HCT116 (cell line): ENCODE measurements around the gene LPCAT2. TPM values are rescaled to one million over a fixed set of nuclear protein-coding genes. Genes with fewer than 3 reads are reported as not detected.

Experiments
- ATAC-seq: fragments of 200-7000 bp; cut with Tn5 transposase; 2 replicates; pipeline ENCODE4 v1.9.1; 2020; ENCODE audit warnings: mild to moderate bottlenecking, moderate library complexity
- BruUV-seq: library from RNA; stranded (reverse); fragments of 400-500 nt; replicated peaks from 2 replicates; lab custom pipeline; 2021; lab: Mats Ljungman, UMichigan
- CTCF ChIA-PET: fragments of 300-600 bp; sonication (Branson Sonifier 250); formaldehyde crosslinking; loops from one replicate; lab custom pipeline; 2021; ENCODE audit warnings: antibody characterized with exemption; lab: Charles Lee
- POLR2A ChIA-PET: fragments of 300-600, 350-600 bp; sonication (Branson Sonifier 250); formaldehyde crosslinking; loops from one replicate; lab custom pipeline; 2021; ENCODE audit warnings: antibody characterized with exemption; lab: Charles Lee
- RAD21 ChIA-PET, 2 experiments: fragments of 300-600 bp; sonication (Branson Sonifier 250); formaldehyde crosslinking; loops; one replicate each; lab custom pipeline; 2023; ENCODE audit warnings: low total read pairs in 2 of 2; ENCODE audit not compliant: uncharacterized antibody in 2 of 2, unreplicated experiment in 2 of 2, low non-redundant PET in 1 of 2; lab: Charles Lee
- DNase-seq: peaks from one replicate; pipeline ENCODE4 v3.0.0-alpha.2; 2010; ENCODE audit warnings: low read depth, low spot score
- H2AFZ ChIP-seq: fragments of 200-600 bp; shearing (Covaris generic), sonication (generic); 2 replicates; pipeline ENCODE4 v1.6.1; 2017; ENCODE audit warnings: low read depth, mixed run types, mixed read lengths, antibody characterized with exemption, low read length; ENCODE audit not compliant: poor library complexity, severe bottlenecking
- H3K27ac ChIP-seq: 2 replicates; pipeline ENCODE4 v1.5.1; 2012; ENCODE audit warnings: low read depth, low read length
- H3K27me3 ChIP-seq: fragments of 200-600 bp; sonication (generic); 2 replicates; pipeline ENCODE4 v1.6.1; 2016; ENCODE audit warnings: mixed run types, low read length, mixed read lengths; ENCODE audit not compliant: insufficient read depth
- H3K36me3 ChIP-seq, 2 experiments: fragments of 200-500 bp in 1 of 2; fragments of 200-600 bp in 1 of 2; sonication (Bioruptor generic) in 1 of 2; sonication (generic) in 1 of 2; 2 replicates each; pipeline versions ENCODE4 v1.5.1 to v1.6.1; 2014 to 2016; ENCODE audit warnings: low read length in 2 of 2, inconsistent platforms in 1 of 2, mixed read lengths in 1 of 2, mixed run types in 1 of 2; ENCODE audit not compliant: insufficient read depth in 2 of 2, control insufficient read depth in 1 of 2
- H3K4me1 ChIP-seq, 2 experiments: fragments of 200-600 bp in 1 of 2; sonication (generic) in 1 of 2; 2 replicates each; pipeline versions ENCODE4 v1.5.1 to v1.6.1; 2012 to 2017; ENCODE audit warnings: low read length in 2 of 2, inconsistent platforms in 1 of 2, mild to moderate bottlenecking in 1 of 2, mixed read lengths in 1 of 2, mixed run types in 1 of 2, moderate library complexity in 1 of 2; ENCODE audit not compliant: insufficient read depth in 2 of 2, control insufficient read depth in 1 of 2
- H3K4me2 ChIP-seq: fragments of 200-600 bp; sonication (generic); 2 replicates; pipeline ENCODE4 v1.6.1; 2017; ENCODE audit warnings: mixed run types, low read length, mixed read lengths
- H3K4me3 ChIP-seq, 2 experiments: fragments of 200-600 bp in 1 of 2; sonication (generic) in 1 of 2; replicated peaks in 1 of 2; 2 replicates each; pipeline ENCODE4 v1.5.1; 2011 to 2016; ENCODE audit warnings: low read length in 2 of 2, control low read depth in 1 of 2, low read depth in 1 of 2, mild to moderate bottlenecking in 1 of 2, mixed read lengths in 1 of 2, mixed run types in 1 of 2
- H3K79me2 ChIP-seq: fragments of 200-600 bp; sonication (generic); 2 replicates; pipeline ENCODE4 v1.6.1; 2017; ENCODE audit warnings: mild to moderate bottlenecking, mixed run types, low read length, moderate library complexity, mixed read lengths; ENCODE audit not compliant: insufficient read depth
- H3K9ac ChIP-seq: fragments of 200-600 bp; sonication (generic); 2 replicates; pipeline ENCODE4 v1.6.1; 2016; ENCODE audit warnings: low read length, mixed read lengths
- H3K9me2 ChIP-seq: fragments of 200-600 bp; sonication (generic), shearing (Covaris generic); 2 replicates; pipeline ENCODE4 v1.6.1; 2017; ENCODE audit warnings: mixed run types, mild to moderate bottlenecking, moderate library complexity; ENCODE audit not compliant: insufficient read depth
- H3K9me3 ChIP-seq, 2 experiments: fragments of 200-500 bp in 1 of 2; fragments of 200-600 bp in 1 of 2; sonication (Bioruptor generic) in 1 of 2; sonication (generic) in 1 of 2; 2 replicates each; pipeline ENCODE4 v1.6.1; 2014 to 2017; ENCODE audit warnings: low read length in 2 of 2, mixed read lengths in 2 of 2, inconsistent platforms in 1 of 2, low read depth in 1 of 2, mild to moderate bottlenecking in 1 of 2, mixed run types in 1 of 2, moderate library complexity in 1 of 2; ENCODE audit not compliant: control insufficient read depth in 1 of 2, insufficient read depth in 1 of 2
- H4K20me1 ChIP-seq: fragments of 200-600 bp; sonication (generic), shearing (Covaris generic); 2 replicates; pipeline ENCODE4 v1.6.1; 2017; ENCODE audit warnings: mixed run types, mild to moderate bottlenecking, moderate library complexity; ENCODE audit not compliant: insufficient read depth
- CEBPB ChIP-seq: IDR thresholded peaks from 2 replicates; pipeline ENCODE4 v1.6.1; 2012; ENCODE audit warnings: low read depth
- EGR1 ChIP-seq: IDR thresholded peaks from 2 replicates; pipeline ENCODE4 v1.6.1; 2012; ENCODE audit warnings: low read depth
- EZH2phosphoT487 ChIP-seq: fragments of 200-600 bp; IDR thresholded peaks from 2 replicates; pipeline ENCODE4 v1.6.1; 2018; ENCODE audit warnings: antibody characterized with exemption, borderline replicate concordance
- FOSL1 ChIP-seq: IDR thresholded peaks from 2 replicates; pipeline ENCODE4 v1.6.1; 2012; ENCODE audit warnings: low read depth
- JUND ChIP-seq: IDR thresholded peaks from 2 replicates; pipeline ENCODE4 v1.6.1; 2012
- REST ChIP-seq: IDR thresholded peaks from 2 replicates; pipeline ENCODE4 v1.6.1; 2012; ENCODE audit warnings: low read depth
- SP1 ChIP-seq: IDR thresholded peaks from 2 replicates; pipeline ENCODE4 v1.6.1; 2012; ENCODE audit warnings: low read depth
- TCF7L2 ChIP-seq: IDR thresholded peaks from 2 replicates; pipeline ENCODE4 v1.7.0; 2011; ENCODE audit warnings: borderline replicate concordance, inconsistent platforms; ENCODE audit not compliant: insufficient read depth, insufficient read length; ENCODE audit errors: extremely low read depth
- YY1 ChIP-seq: IDR thresholded peaks from 2 replicates; pipeline ENCODE4 v1.6.1; 2011; ENCODE audit warnings: low read length, low read depth, moderate library complexity, mild to moderate bottlenecking; ENCODE audit not compliant: insufficient replicate concordance; ENCODE audit errors: extremely low read depth
- ZFX ChIP-seq: fragments of 450-650 bp; IDR thresholded peaks from 2 replicates; pipeline ENCODE4 v1.6.1; 2017
- ZNF274 ChIP-seq: fragments of 200-500 bp; sonication (Bioruptor generic); IDR thresholded peaks from 2 replicates; pipeline ENCODE4 v1.6.1; 2014; ENCODE audit warnings: mild to moderate bottlenecking, low read depth, low read length, inconsistent platforms
- intact Hi-C: fragments of 100-400 bp; cut with micrococcal nuclease; formaldehyde crosslinking; loops from 2 replicates; pipeline ENCODE4 v1.10.0; 2022
- total RNA-seq: library from RNA; stranded (reverse); gene quantifications from one replicate; pipeline ENCODE4 v1.2.1, GENCODE V29; 2021; ENCODE audit not compliant: unreplicated experiment
- TF ChIP-seq, protein P1 (sequence below): IDR thresholded peaks from 2 replicates; pipeline ENCODE4 v1.6.1; 2012

The LPCAT2 gene
- total RNA-seq, 1 experiment from 2014 or later: 13.1 TPM

- TF ChIP-seq CEBPB: no peak
- TF ChIP-seq SP1: no peak
- no peak for TF ChIP-seq REST
- TF ChIP-seq JUND: no peak
These were observed 3.4 kb upstream of the LPCAT2 start (continued) for GRCh38 chr16:55505333-55506015.

GRCh38 chr16:55506083-55506482, 2.8 kb upstream of the LPCAT2 start:
- no peaks in the 10 kb centered on the region for H3K27me3 ChIP-seq
- ATAC-seq: no peak
- TF ChIP-seq ZFX (no peak), TCF7L2 (no peak), EGR1 (no peak), YY1 (no peak), FOSL1 (no peak), JUND (no peak), ZNF274 (no peak), REST (no peak), EZH2phosphoT487 (no peak), SP1 (no peak)
- TF ChIP-seq, protein P1, sequence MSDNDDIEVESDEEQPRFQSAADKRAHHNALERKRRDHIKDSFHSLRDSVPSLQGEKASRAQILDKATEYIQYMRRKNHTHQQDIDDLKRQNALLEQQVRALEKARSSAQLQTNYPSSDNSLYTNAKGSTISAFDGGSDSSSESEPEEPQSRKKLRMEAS: no peak

More at GRCh38 chr16:55506083-55506482, 2.8 kb upstream of the LPCAT2 start:
- POLR2A ChIA-PET: no interaction called here
- Histone ChIP-seq H3K9me2 (no peaks in the 10 kb centered on the region), H3K79me2 (0 out of 2 replicates have a peak, but pooled peaks cover 2% of the 10 kb centered on the region), H4K20me1 (no peaks in the 10 kb centered on the region), H3K9me3 (no peaks in the 10 kb centered on the region), H2AFZ (no peak overlapping the region), H3K36me3 (no peaks in the 10 kb centered on the region), H3K4me1 (peaks cover 18 to 40% of the 10 kb centered on the region in 2 experiments), H3K4me2 (no peak overlapping the region), H3K4me3 (no peak overlapping the region), H3K9ac (no peak overlapping the region), H3K27ac (no peak overlapping the region)
- BruUV-seq: no TSS peak
- CTCF ChIA-PET: no interaction called here
- intact Hi-C loops: loop anchor here (5.0 kb wide), 1 partner anchor 39 kb away; no protein-coding TSS in a partner anchor
- RAD21 ChIA-PET: no interaction called here
- DNase-seq: no peak
